Psoas muscle (tissue), 8 donors: ENCODE results near the gene GRM7. TPM values are rescaled to one million over a fixed set of nuclear protein-coding genes. Genes with fewer than 3 reads are reported as not detected.
A peak's percentile ranks its signal among the peaks of the same experiment; 100 is the strongest.

ENCODE experiments used
- ATAC-seq, 4 donors: fragments of 200-7000 bp; cut with Tn5 transposase; one replicate each; pipeline ENCODE4 v1.9.1; 2020; ENCODE audit warnings: moderate library complexity in 3 of 4, mild to moderate bottlenecking in 2 of 4
- DNase-seq, 2 donors: peaks; one replicate each; pipeline ENCODE4 v3.0.0-alpha.2; 2020
- H3K27ac ChIP-seq: fragments of 200-600 bp; one replicate; pipeline ENCODE4 v1.8.0; 2022
- H3K27me3 ChIP-seq, 3 donors: fragments of 200-600 bp in 1 of 3; one replicate each; pipeline versions ENCODE4 v1.6.1 to v1.8.0; 2013 to 2022; ENCODE audit warnings: low read length in 2 of 3, mild to moderate bottlenecking in 2 of 3, moderate library complexity in 1 of 3; ENCODE audit not compliant: insufficient read depth in 3 of 3
- H3K36me3 ChIP-seq, 2 donors: fragments of 200-600 bp in 1 of 2; one replicate each; pipeline versions ENCODE4 v1.6.1 to v1.8.0; 2013 to 2022; ENCODE audit warnings: low read depth in 1 of 2, mild to moderate bottlenecking in 1 of 2, moderate library complexity in 1 of 2; ENCODE audit not compliant: insufficient read depth in 1 of 2
- H3K4me1 ChIP-seq: fragments of 200-600 bp; one replicate; pipeline ENCODE4 v1.8.0; 2022
- H3K4me3 ChIP-seq: fragments of 200-600 bp; one replicate; pipeline ENCODE4 v1.8.0; 2022; ENCODE audit warnings: mild to moderate bottlenecking
- H3K9me3 ChIP-seq: fragments of 200-600 bp; one replicate; pipeline ENCODE4 v1.8.0; 2022
- WGBS, 3 donors: extraction: QIAGEN DNeasy Blood & Tissue Kit; methylation state at CpG; one replicate each; pipeline versions ENCODE4 v1.1.6 to v1.1.7; 2013; 5-methylcytosine and 5-hydroxymethylcytosine counted together
- intact Hi-C, 2 donors: fragments of 100-400 bp; cut with DNase I; formaldehyde crosslinking; loops; one replicate each; pipeline versions ENCODE4 v1.11.0 to v1.14.2; 2022
- polyA plus RNA-seq, 3 donors: library from polyadenylated mRNA; stranded (reverse); fragments of 200-250 nt; gene quantifications; one replicate each; pipeline ENCODE4 v1.2.3, GENCODE V29; 2013
- total RNA-seq, 4 donors: library from RNA; stranded (reverse); fragmentation: NEBNext Ultra II Directional in 2 of 4; extraction: Animal tissue kit (Norgen Biotek cat#: 25700) in 2 of 4; gene quantifications; one replicate each; pipeline versions ENCODE4 v1.2.1 to v1.2.4, GENCODE V29; 2021 to 2023
- TF ChIP-seq, protein P1 (sequence below): fragments of 200-600 bp; IDR thresholded peaks from one replicate; pipeline ENCODE4 v1.8.0; 2022; ENCODE audit warnings: antibody characterized with exemption
- donor health status: healthy with polysubstance abuse.
- donor health status: DM: no; HTN: no; CAD: no; lungs with moderate emphysema.
- donor health status: Bipolar disorder and iron deficiency.
- donor health status: healthy.
- donor health status: DM: yes; HTN: yes; CAD: no.
- donor health status: DM: no; HTN: no; CAD: no.
- donor health status: DM: no; HTN: no; CAD: no.
- donor health status: DM: yes; HTN: yes; CAD: no.

Gene GRM7
- total and polyA plus RNA-seq, 7 donors = 0.01 TPM; not detected in 6

DNA sequence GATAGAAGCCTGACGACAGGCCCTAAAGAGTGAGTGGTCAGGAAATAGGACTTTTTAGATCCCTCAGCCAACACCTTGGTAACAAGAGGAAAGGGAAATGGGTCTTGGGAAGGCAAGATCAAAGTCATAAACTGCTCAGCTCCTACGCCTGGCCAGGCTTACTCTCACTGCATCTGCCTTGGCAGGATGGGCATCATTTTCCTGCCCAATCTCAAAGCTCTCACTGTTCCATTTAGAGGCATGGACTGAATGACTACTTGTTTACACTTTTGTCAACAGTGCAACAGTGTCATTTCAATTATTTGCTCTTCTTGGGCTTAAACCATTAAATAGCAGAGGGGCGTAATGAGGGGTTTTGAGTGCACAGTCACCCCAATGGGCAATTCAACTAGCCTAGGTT, 808.7 kb downstream of the GRM7 start:
- TF ChIP-seq, protein P1, sequence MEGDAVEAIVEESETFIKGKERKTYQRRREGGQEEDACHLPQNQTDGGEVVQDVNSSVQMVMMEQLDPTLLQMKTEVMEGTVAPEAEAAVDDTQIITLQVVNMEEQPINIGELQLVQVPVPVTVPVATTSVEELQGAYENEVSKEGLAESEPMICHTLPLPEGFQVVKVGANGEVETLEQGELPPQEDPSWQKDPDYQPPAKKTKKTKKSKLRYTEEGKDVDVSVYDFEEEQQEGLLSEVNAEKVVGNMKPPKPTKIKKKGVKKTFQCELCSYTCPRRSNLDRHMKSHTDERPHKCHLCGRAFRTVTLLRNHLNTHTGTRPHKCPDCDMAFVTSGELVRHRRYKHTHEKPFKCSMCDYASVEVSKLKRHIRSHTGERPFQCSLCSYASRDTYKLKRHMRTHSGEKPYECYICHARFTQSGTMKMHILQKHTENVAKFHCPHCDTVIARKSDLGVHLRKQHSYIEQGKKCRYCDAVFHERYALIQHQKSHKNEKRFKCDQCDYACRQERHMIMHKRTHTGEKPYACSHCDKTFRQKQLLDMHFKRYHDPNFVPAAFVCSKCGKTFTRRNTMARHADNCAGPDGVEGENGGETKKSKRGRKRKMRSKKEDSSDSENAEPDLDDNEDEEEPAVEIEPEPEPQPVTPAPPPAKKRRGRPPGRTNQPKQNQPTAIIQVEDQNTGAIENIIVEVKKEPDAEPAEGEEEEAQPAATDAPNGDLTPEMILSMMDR = no peak
- WGBS, 3 donors = 68 to 73% (median 71%) methylated on average over 3 of the region's 3 CpGs
- no peak overlapping the region for H3K4me3 ChIP-seq
- H3K36me3 ChIP-seq = no peaks in the 10 kb centered on the region
- H3K4me1 ChIP-seq = no peaks in the 10 kb centered on the region
- DNase-seq = no peak
- ATAC-seq = no peak
- H3K27me3 ChIP-seq = no peaks in the 10 kb centered on the region
- no peaks in the 10 kb centered on the region for H3K9me3 ChIP-seq
- intact Hi-C loops = no loop called here
- H3K27ac ChIP-seq = no peak overlapping the region

DNA sequence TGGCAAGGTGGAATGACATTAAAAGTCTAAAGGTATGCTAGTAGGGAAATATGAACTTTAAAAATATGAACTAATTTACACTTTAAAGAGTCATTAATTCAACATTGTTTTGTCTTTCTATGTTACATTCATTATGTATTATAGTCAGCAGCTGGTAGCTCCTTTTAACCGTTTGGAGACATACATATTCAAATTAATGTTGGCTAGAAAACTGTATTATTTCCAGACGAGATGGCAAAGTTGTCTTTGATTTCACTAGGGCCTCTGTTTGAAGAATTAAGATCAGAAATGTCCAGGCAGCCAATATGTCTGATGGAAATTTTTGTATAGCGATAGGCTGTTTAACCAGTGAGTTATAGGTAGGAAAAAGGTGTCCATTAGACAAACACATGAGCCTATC, 817.6 kb downstream of the GRM7 start:
- intact Hi-C loops = no loop called here
- Histone ChIP-seq H3K9me3 (no peaks in the 10 kb centered on the region), H3K36me3 (no peaks in the 10 kb centered on the region), H3K4me1 (no peaks in the 10 kb centered on the region), H3K27ac (no peak overlapping the region), H3K4me3 (no peak overlapping the region), H3K27me3 (no peaks in the 10 kb centered on the region)
- TF ChIP-seq, protein P1 = no peak
- no peak for ATAC-seq
- WGBS, 3 donors = 72 to 84% (median 77%) methylated on average over 3 of the region's 3 CpGs
- no peak for DNase-seq

DNA sequence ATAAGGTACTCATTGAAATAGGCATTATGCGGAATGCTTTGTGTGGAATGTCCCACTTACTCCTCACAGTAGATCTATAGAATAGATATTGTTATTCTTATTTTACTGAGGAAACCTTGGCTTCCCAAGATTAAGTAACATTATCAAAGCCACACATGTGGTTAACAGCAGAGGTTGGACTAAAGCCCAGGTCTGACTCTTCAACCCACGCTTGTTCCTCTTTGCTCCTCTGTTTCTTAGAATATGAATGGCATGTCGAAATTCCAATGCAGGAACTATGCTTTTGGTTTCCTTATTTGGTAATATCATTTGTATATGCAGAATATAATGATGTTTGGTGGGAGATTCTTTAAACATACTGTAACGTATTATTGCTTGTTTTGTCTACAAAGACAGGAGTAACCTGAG, 821.9 kb downstream of the GRM7 start:
- H3K4me3 ChIP-seq = no peak overlapping the region
- H3K9me3 ChIP-seq = no peaks in the 10 kb centered on the region
- H3K4me1 ChIP-seq = no peaks in the 10 kb centered on the region
- no peak for ATAC-seq
- 38 to 44% (median 41%) methylated on average over 4 of the region's 4 CpGs for WGBS, 3 donors
- peak in 1 of 2 donors; percentile 15 for DNase-seq
- no peaks in the 10 kb centered on the region for H3K36me3 ChIP-seq
- intact Hi-C loops = no loop called here
- H3K27ac ChIP-seq = no peak overlapping the region
- TF ChIP-seq, protein P1 = no peak
- no peaks in the 10 kb centered on the region for H3K27me3 ChIP-seq

DNA sequence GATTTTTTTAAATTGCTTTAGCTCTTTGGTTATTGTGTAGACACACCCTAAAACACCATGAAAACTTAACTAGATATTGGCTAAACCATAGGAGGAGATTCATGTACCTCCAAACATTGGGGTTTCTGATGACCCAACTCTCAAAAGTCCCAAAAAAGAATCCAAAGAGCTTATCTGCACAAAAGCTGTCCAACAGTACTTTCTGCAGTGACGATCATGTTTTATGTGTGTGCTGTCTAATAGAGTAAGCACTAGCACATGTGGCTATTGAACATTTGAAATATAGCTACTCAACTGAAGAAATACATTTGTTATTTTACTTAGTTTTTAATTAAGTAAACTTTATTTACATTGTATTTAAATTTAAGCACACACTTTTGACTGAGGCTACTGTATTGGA, 822.5 kb downstream of the GRM7 start:
- TF ChIP-seq, protein P1 = no peak
- intact Hi-C loops = no loop called here
- H3K9me3 ChIP-seq = no peaks in the 10 kb centered on the region

DNA sequence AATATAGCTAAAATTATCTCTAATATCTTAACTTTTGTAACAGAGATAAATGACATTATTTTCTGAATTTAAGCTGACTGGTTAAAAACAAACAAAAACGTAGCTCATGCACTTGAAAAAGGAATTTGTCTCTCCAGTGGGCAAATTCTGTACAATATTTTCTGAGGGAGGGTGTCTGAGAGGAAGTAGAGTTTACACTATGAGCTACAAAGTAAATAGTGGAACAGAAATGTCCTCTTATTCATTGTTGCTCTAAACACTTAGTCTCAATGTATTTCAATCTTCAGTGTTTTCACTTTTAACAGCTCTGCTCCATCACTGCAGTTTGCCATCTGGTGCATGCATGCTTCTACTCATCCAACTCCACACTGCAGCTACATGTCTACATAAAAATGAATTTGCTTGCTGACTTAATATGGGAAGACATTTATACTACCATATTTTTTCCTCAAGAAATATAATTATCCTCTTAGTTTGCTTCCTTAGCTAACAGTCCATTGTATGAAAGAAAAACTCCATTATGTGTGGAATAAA, 823.3 kb downstream of the GRM7 start:
- no peak for DNase-seq
- Histone ChIP-seq H3K4me1 (no peaks in the 10 kb centered on the region), H3K9me3 (no peaks in the 10 kb centered on the region), H3K27me3 (no peaks in the 10 kb centered on the region), H3K4me3 (no peak overlapping the region), H3K27ac (no peak overlapping the region), H3K36me3 (no peaks in the 10 kb centered on the region)
- ATAC-seq = no peak
- 36 to 42% (median 40%) methylated on average over 1 of the region's 1 CpG for WGBS, 3 donors
- TF ChIP-seq, protein P1 = no peak
- intact Hi-C loops = no loop called here

More for the DNA sequence above, 822.5 kb downstream of the GRM7 start:
- ATAC-seq (no peak), DNase-seq (no peak)
- Histone ChIP-seq H3K4me3 (no peak overlapping the region), H3K27ac (no peak overlapping the region), H3K27me3 (no peaks in the 10 kb centered on the region), H3K4me1 (no peaks in the 10 kb centered on the region), H3K36me3 (no peaks in the 10 kb centered on the region)
- 58 to 74% (median 73%) methylated on average over 1 of the region's 1 CpG for WGBS, 3 donors
